Spinal cord (tissue), 10 donors: Measurements from ENCODE around the gene CDH23. TPM values are rescaled to one million over a fixed set of nuclear protein-coding genes. Genes with fewer than 3 reads are reported as not detected.

ENCODE experiments used
- DNase-seq, 6 donors: peaks; one replicate each; pipeline versions ENCODE4 v3.0.0 to v3.0.0-alpha.2; 2013 to 2015; ENCODE audit warnings: low spot score in 6 of 6, low read depth in 4 of 6
- H3K27ac ChIP-seq: one replicate; pipeline ENCODE4 v1.5.1; 2013; ENCODE audit warnings: low read depth, low read length, control low read depth
- H3K27me3 ChIP-seq: one replicate; pipeline ENCODE4 v1.6.1; 2013; ENCODE audit warnings: low read length; ENCODE audit not compliant: control insufficient read depth, insufficient read depth
- H3K36me3 ChIP-seq: one replicate; pipeline ENCODE4 v1.6.1; 2013; ENCODE audit warnings: low read length; ENCODE audit not compliant: control insufficient read depth, insufficient read depth
- H3K4me1 ChIP-seq: one replicate; pipeline ENCODE4 v1.6.1; 2013; ENCODE audit warnings: low read length; ENCODE audit not compliant: control insufficient read depth, insufficient read depth
- H3K4me3 ChIP-seq: one replicate; pipeline ENCODE4 v1.5.1; 2013; ENCODE audit warnings: low read depth, low read length, control low read depth
- H3K9me3 ChIP-seq: one replicate; pipeline ENCODE4 v1.6.1; 2013; ENCODE audit warnings: low read length; ENCODE audit not compliant: control insufficient read depth, insufficient read depth
- WGBS: methylation state at CpG from one replicate; pipeline ENCODE4 v1.1.5; 2013; ENCODE audit warnings: missing lambda C conversion rate; ENCODE audit not compliant: insufficient coverage; 5-methylcytosine and 5-hydroxymethylcytosine counted together
- polyA plus RNA-seq, 2 donors: library from polyadenylated mRNA; unstranded; fragments of 120-200 nt; gene quantifications; one replicate each; pipeline ENCODE4 v1.2.1, GENCODE V29; 2013; ENCODE audit not compliant: insufficient read length in 2 of 2
- total RNA-seq, 2 donors: library from RNA; depleted of rRNA in 1 of 2; stranded (reverse); fragments of 120-200 nt in 1 of 2; fragments of >200 nt in 1 of 2; gene quantifications; one replicate each; pipeline versions ENCODE4 v1.2.3 to v1.2.4, GENCODE V29; 2013 to 2014
- donor health status: healthy.

The CDH23 gene
- total and polyA plus RNA-seq, 4 donors = 15.6 to 24.2 (median 19.0) TPM

GRCh38 chr10:71820966-71821365 lies 424.2 kb downstream of the CDH23 start:
- Histone ChIP-seq H3K27me3 (no peaks in the 10 kb centered on the region), H3K4me1 (peaks cover 17% of the 10 kb centered on the region), H3K36me3 (peaks cover 80% of the 10 kb centered on the region), H3K27ac (no peak overlapping the region), H3K9me3 (no peaks in the 10 kb centered on the region), H3K4me3 (no peak overlapping the region)
- DNase-seq = no peak
- WGBS = 95% methylated on average over 5 of the region's 8 CpGs

- DNase-seq = no peak
- peaks cover 7% of the 10 kb centered on the region for H3K4me1 ChIP-seq
- no peak overlapping the region for H3K27ac ChIP-seq
- no peaks in the 10 kb centered on the region for H3K9me3 ChIP-seq
- H3K4me3 ChIP-seq = no peak overlapping the region
- peaks cover 76% of the 10 kb centered on the region for H3K36me3 ChIP-seq
- no peaks in the 10 kb centered on the region for H3K27me3 ChIP-seq
- 89% methylated on average over 4 of the region's 9 CpGs for whole genome bisulfite sequencing
Measured at GRCh38 chr10:71821909-71822763, 425.4 kb downstream of the CDH23 start.

GRCh38 chr10:71823356-71823755 lies 426.6 kb downstream of the CDH23 start:
- Histone ChIP-seq H3K9me3 (no peaks in the 10 kb centered on the region), H3K27ac (no peak overlapping the region), H3K4me1 (no peaks in the 10 kb centered on the region), H3K36me3 (peaks cover 76% of the 10 kb centered on the region), H3K4me3 (no peak overlapping the region), H3K27me3 (no peaks in the 10 kb centered on the region)
- WGBS = 87% methylated on average over 4 of the region's 4 CpGs
- DNase-seq = no peak

GRCh38 chr10:71824333-71824732 lies 427.6 kb downstream of the CDH23 start:
- H3K4me1 ChIP-seq = no peaks in the 10 kb centered on the region
- no peaks in the 10 kb centered on the region for H3K27me3 ChIP-seq
- H3K27ac ChIP-seq = no peak overlapping the region
- DNase-seq = no peak
- no CpG with 5 or more reads among the region's 3 CpGs for WGBS
- H3K9me3 ChIP-seq = no peaks in the 10 kb centered on the region
- no peak overlapping the region for H3K4me3 ChIP-seq
- peaks cover 76% of the 10 kb centered on the region for H3K36me3 ChIP-seq

GRCh38 chr10:71825217-71825616 lies 428.5 kb downstream of the CDH23 start:
- Histone ChIP-seq H3K27me3 (no peaks in the 10 kb centered on the region), H3K27ac (no peak overlapping the region)

GRCh38 chr10:71827852-71828251 lies 431.1 kb downstream of the CDH23 start:
- 89% methylated on average over 4 of the region's 6 CpGs for WGBS
- DNase-seq = no peak
- Histone ChIP-seq H3K36me3 (peaks cover 84% of the 10 kb centered on the region), H3K4me3 (no peak overlapping the region), H3K9me3 (no peaks in the 10 kb centered on the region), H3K27ac (no peak overlapping the region), H3K4me1 (peaks cover 7% of the 10 kb centered on the region), H3K27me3 (no peaks in the 10 kb centered on the region)

More at GRCh38 chr10:71825217-71825616, 428.5 kb downstream of the CDH23 start:
- Histone ChIP-seq H3K9me3 (no peaks in the 10 kb centered on the region), H3K4me1 (no peaks in the 10 kb centered on the region), H3K36me3 (peaks cover 76% of the 10 kb centered on the region), H3K4me3 (no peak overlapping the region)
- 89% methylated on average over 11 of the region's 11 CpGs for WGBS
- no peak for DNase-seq

DNA sequence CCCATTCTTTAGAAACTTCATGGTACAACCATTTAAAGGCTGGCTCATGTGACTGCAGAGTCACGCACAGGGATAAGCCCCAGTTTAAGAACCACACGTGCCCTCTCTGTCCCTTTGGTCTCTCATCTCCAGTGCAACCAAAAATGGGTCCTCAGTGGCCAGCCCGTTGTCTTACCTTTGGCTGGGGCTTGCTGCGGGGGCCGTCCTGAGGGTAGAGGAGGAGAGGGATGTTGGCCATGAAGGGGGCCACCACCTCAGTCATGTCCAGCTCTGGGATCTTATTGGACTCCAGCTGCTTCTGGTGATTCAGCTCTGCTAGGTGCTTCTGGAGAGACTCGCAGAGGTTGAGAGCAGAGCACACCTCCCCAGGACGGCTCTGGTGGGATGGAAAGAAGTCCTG lies 432.0 kb downstream of the CDH23 start:
- H3K27me3 ChIP-seq = no peaks in the 10 kb centered on the region
- no peak overlapping the region for H3K4me3 ChIP-seq
- peaks cover 14% of the 10 kb centered on the region for H3K4me1 ChIP-seq
- H3K36me3 ChIP-seq = peaks cover 80% of the 10 kb centered on the region
- no peaks in the 10 kb centered on the region for H3K9me3 ChIP-seq
- no peak overlapping the region for H3K27ac ChIP-seq
- whole genome bisulfite sequencing = 95% methylated on average over 4 of the region's 7 CpGs
- no peak for DNase-seq

DNA sequence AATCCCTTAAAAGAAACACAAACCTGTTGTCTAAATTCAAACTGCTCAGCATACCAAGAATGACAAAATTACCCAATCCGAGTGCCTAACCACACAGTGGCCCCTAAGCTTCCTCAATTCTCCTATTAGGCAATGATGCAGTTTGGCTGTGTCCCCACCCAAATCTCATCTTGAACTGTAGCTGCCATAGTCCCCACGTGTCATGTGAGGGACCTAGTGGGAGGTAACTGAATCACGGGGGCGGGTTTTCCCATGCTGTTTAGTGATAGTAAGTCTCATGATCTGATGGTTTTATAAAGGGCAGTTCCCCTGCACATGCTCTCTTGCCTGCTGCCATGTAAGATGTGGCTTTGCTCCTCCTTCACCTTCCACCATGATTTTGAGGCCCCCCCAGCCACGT lies 432.5 kb downstream of the CDH23 start:
- no peak overlapping the region for H3K4me3 ChIP-seq
- DNase-seq = no peak
- no peak overlapping the region for H3K27ac ChIP-seq
- H3K9me3 ChIP-seq = no peaks in the 10 kb centered on the region
- peaks cover 82% of the 10 kb centered on the region for H3K36me3 ChIP-seq
- H3K27me3 ChIP-seq = no peaks in the 10 kb centered on the region
- 86% methylated on average over 1 of the region's 5 CpGs for WGBS
- peaks cover 18% of the 10 kb centered on the region for H3K4me1 ChIP-seq

DNA sequence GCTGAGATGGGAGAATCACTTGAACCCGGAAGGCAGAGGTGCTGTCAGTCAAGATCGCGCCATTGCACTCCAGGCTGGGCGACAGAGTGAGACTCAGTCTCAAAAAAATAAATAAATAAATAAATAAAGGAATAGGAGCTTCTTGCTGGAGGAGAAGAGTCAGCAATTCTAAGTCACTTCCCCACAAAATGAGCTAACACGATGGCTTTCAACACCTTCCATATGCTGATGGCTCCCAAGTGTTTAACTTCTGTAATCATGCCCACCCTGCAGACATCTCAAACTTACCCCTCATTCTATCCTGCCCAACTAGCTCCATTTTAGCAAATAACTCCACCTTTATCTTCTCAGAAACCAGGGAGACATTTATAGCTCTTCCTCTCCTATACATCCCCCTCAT lies 433.2 kb downstream of the CDH23 start:
- DNase-seq = no peak
- no peak overlapping the region for H3K4me3 ChIP-seq
- 73% methylated on average over 2 of the region's 5 CpGs for WGBS

GRCh38 chr10:71830726-71831125 lies 434.0 kb downstream of the CDH23 start:
- H3K9me3 ChIP-seq = no peaks in the 10 kb centered on the region
- peaks cover 73% of the 10 kb centered on the region for H3K36me3 ChIP-seq
- peaks cover 31% of the 10 kb centered on the region for H3K4me1 ChIP-seq
- no peak for DNase-seq
- WGBS = 91% methylated on average over 4 of the region's 4 CpGs
- H3K27me3 ChIP-seq = no peaks in the 10 kb centered on the region
- no peak overlapping the region for H3K4me3 ChIP-seq
- no peak overlapping the region for H3K27ac ChIP-seq

More for the DNA sequence above, 433.2 kb downstream of the CDH23 start:
- H3K36me3 ChIP-seq = peaks cover 82% of the 10 kb centered on the region
- no peaks in the 10 kb centered on the region for H3K27me3 ChIP-seq
- no peaks in the 10 kb centered on the region for H3K9me3 ChIP-seq
- H3K27ac ChIP-seq = no peak overlapping the region
- peaks cover 25% of the 10 kb centered on the region for H3K4me1 ChIP-seq
